Suppressor macrophage treated with lipopolysaccharide for 4 hours (primary cell): ENCODE measurements around the gene GNAI2.
"Not testable (repeated sequence)": the region's sequence is repeated elsewhere in the genome, so short reads cannot be mapped to it uniquely, and the experiment has no call there.

ENCODE experiments used
- DNase-seq: peaks from one replicate; pipeline ENCODE4 v3.0.0-alpha.2; 2020

The GNAI2 gene

GRCh38 chr3:50284121-50284520, 48.1 kb downstream of the GNAI2 start:
- DNase-seq: not testable (repeated sequence)

GRCh38 chr3:50286322-50287227, 50.6 kb downstream of the GNAI2 start:
- no peak for DNase-seq

- DNase-seq: no peak
Observed at GRCh38 chr3:50287262-50287661, 51.3 kb downstream of the GNAI2 start.

- DNase-seq: no peak
Observed at GRCh38 chr3:50288387-50289007, 52.5 kb downstream of the GNAI2 start.

- no peak for DNase-seq
Observed at GRCh38 chr3:50289130-50289529, 53.1 kb downstream of the GNAI2 start.

GRCh38 chr3:50290161-50290641, 54.2 kb downstream of the GNAI2 start:
- no peak for DNase-seq

- DNase-seq: peak; percentile 98
Observed at GRCh38 chr3:50292159-50293078, 56.4 kb downstream of the GNAI2 start, which contains the start of gene IFRD2. Gene IFRD2, minus strand, starts transcription at chr3:50292429. Its CDS starts 155 bp downstream, at chr3:50292274.

GRCh38 chr3:50293079-50293801, 57.2 kb downstream of the GNAI2 start:
- no peak for DNase-seq

- DNase-seq: no peak
Observed at GRCh38 chr3:50294089-50294488, 58.1 kb downstream of the GNAI2 start.

GRCh38 chr3:50294492-50295403, 58.7 kb downstream of the GNAI2 start:
- no peak for DNase-seq

GRCh38 chr3:50295553-50296431, 59.8 kb downstream of the GNAI2 start:
- no peak for DNase-seq

GRCh38 chr3:50296721-50297383, 60.8 kb downstream of the GNAI2 start:
- DNase-seq: no peak

GRCh38 chr3:50297384-50297775, 61.4 kb downstream of the GNAI2 start:
- no peak for DNase-seq

GRCh38 chr3:50297896-50298725, 62.1 kb downstream of the GNAI2 start:
- no peak for DNase-seq

- DNase-seq: peak; percentile 100
Observed at GRCh38 chr3:50298836-50299637, 63.0 kb downstream of the GNAI2 start, which contains the start of the genes HYAL3 and NAA80. Gene HYAL3, minus strand, starts transcription at chr3:50299405. Its CDS starts 3,803 bp downstream, at chr3:50295602. Gene NAA80, minus strand, starts transcription at chr3:50299405. Its CDS starts 1,942 bp downstream, at chr3:50297463.

- no peak for DNase-seq
Observed at GRCh38 chr3:50299638-50299928, 63.6 kb downstream of the GNAI2 start.

GRCh38 chr3:50299929-50300680, 64.1 kb downstream of the GNAI2 start:
- DNase-seq: peak; percentile 82
